ENCODE data around the gene RPS27. TPM values are rescaled to one million over a fixed set of nuclear protein-coding genes. Genes with fewer than 3 reads are reported as not detected.

The RPS27 gene
- total RNA-seq, 2 donors from 2014 or later = 1,937 to 3,992 TPM

DNA sequence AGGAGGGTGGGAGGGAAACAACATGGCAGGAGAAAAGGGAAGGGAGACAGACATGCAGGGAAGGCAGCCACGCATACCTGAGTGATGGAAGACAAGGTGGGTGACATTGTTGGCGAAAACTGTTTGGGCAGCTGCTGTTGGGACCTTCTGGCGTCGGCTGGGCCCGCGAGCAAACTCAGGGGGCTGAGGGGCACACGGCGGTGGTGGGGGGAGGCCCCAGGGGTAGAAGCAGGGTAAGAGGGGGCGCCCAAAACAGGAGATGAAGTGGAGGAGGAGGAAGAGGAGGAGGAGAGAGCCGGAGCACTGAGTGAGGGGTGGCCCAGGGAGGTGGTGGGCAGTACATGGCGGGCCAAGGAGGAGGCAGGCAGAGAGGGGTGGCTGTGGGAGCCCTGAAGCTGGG lies 39.4 kb upstream of the RPS27 start:
- 88% methylated on average over 11 of the region's 11 CpGs for WGBS
- H3K36me3 ChIP-seq = peaks cover 15 to 19% of the 10 kb centered on the region in 2 donors
- intact Hi-C loops (cut with DNase I) = no loop called here

DNA sequence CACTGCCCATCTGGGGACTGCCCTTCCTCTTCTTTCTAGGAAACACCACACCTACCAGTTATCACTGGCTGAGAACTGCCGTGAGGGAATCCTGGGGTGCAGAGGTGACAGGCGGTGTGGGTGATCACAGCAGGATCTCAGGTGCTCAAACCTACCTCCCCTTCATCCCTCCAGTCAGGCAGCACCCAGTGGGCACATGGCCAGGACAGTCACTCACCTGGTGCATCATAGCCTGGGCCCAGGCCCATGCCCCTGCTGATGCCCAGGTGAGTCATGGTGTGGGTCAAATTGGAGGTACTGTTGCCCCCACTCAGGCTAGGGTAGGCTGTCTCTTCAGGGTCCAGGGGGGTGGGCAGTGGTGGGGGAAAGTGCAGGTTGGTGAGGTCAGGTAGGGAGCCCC lies 38.8 kb upstream of the RPS27 start:
- DNase-seq (ENCODE audit: low spot score) = no peak
- WGBS = 87% methylated on average over 2 of the region's 2 CpGs
- intact Hi-C loops (cut with DNase I) = no loop called here
- H3K36me3 ChIP-seq = peaks cover 15 to 19% of the 10 kb centered on the region in 2 donors
- no peak overlapping the region for H3K27ac ChIP-seq
- no peaks in the 10 kb centered on the region for H3K9me3 ChIP-seq
- no peaks in the 10 kb centered on the region for H3K27me3 ChIP-seq (replicated peaks; ENCODE audit: insufficient read depth)
- no peak overlapping the region for H3K4me3 ChIP-seq
- TF ChIP-seq, protein P1, sequence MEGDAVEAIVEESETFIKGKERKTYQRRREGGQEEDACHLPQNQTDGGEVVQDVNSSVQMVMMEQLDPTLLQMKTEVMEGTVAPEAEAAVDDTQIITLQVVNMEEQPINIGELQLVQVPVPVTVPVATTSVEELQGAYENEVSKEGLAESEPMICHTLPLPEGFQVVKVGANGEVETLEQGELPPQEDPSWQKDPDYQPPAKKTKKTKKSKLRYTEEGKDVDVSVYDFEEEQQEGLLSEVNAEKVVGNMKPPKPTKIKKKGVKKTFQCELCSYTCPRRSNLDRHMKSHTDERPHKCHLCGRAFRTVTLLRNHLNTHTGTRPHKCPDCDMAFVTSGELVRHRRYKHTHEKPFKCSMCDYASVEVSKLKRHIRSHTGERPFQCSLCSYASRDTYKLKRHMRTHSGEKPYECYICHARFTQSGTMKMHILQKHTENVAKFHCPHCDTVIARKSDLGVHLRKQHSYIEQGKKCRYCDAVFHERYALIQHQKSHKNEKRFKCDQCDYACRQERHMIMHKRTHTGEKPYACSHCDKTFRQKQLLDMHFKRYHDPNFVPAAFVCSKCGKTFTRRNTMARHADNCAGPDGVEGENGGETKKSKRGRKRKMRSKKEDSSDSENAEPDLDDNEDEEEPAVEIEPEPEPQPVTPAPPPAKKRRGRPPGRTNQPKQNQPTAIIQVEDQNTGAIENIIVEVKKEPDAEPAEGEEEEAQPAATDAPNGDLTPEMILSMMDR (IDR thresholded peaks at IDR 0.05) = no peak
- TF ChIP-seq POLR2AphosphoS5 (IDR thresholded peaks at IDR 0.05) = no peak
- no peak for TF ChIP-seq POLR2A (IDR thresholded peaks at IDR 0.05)
- H3K4me1 ChIP-seq (replicated peaks) = no peaks in the 10 kb centered on the region

More for the DNA sequence above, 39.4 kb upstream of the RPS27 start:
- TF ChIP-seq POLR2A (IDR thresholded peaks at IDR 0.05) (no peak), POLR2AphosphoS5 (IDR thresholded peaks at IDR 0.05) (no peak)
- TF ChIP-seq, protein P1 (IDR thresholded peaks at IDR 0.05) = no peak
- Histone ChIP-seq H3K4me1 (replicated peaks) (no peaks in the 10 kb centered on the region), H3K9me3 (no peaks in the 10 kb centered on the region), H3K4me3 (no peak overlapping the region), H3K27ac (no peak overlapping the region), H3K27me3 (replicated peaks; ENCODE audit: insufficient read depth) (no peaks in the 10 kb centered on the region)
- no peak for DNase-seq (ENCODE audit: low spot score)

DNA sequence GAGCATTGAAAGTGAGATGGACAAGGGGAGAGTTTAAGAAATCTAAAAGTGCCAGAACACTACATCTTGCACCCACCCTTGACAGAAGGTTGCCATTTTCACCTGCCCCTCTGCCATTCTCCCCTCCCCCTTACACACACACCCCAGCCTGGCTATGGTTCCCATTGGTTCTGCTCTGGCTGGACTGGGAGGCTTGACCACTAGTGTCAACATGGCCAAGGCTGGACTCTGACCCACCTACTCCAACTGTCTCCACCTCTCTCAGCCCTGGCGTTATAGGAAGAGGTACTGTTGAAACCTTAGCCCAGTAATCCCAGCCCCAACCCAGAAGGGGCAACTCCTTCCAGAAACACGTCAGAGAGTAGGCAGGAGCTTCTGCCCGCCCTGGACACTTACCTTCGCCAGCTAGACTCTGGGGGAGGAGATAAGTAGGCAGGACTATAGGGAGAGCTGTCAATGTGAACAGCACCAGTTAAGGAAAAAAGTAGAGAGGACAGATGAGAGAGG lies 36.6 kb upstream of the RPS27 start:
- peaks cover 15 to 19% of the 10 kb centered on the region in 2 donors for H3K36me3 ChIP-seq
- H3K4me3 ChIP-seq = no peak overlapping the region
- TF ChIP-seq POLR2AphosphoS5 (IDR thresholded peaks at IDR 0.05) = no peak
- 70% methylated on average over 4 of the region's 4 CpGs for WGBS
- intact Hi-C loops (cut with DNase I) = no loop called here
- no peak for DNase-seq (ENCODE audit: low spot score)
- H3K9me3 ChIP-seq = no peaks in the 10 kb centered on the region
- H3K27ac ChIP-seq = no peak overlapping the region
- H3K4me1 ChIP-seq (replicated peaks) = no peaks in the 10 kb centered on the region
- no peaks in the 10 kb centered on the region for H3K27me3 ChIP-seq (replicated peaks; ENCODE audit: insufficient read depth)

DNA sequence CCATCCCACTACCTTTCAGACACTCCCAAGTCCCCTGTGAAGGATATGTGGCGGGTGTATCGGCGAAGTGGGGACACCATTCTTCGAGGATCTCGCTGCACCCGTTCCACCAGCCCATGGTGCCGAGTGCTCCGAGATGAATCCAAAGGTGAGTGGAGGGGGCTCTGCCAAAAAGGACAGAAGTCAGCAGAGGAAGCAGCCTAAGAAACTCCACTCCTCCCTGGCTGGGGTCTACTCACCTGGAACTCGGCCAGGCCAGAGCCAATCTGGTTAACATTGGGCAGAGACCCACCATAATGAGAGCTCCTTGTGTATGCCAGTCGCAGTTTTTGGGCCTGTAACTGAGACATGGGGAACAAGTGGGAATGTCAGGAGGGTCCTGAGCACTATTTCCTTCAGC lies 35.7 kb upstream of the RPS27 start:
- no peak for DNase-seq (ENCODE audit: low spot score)
- H3K36me3 ChIP-seq = peaks cover 15 to 19% of the 10 kb centered on the region in 2 donors
- no peaks in the 10 kb centered on the region for H3K4me1 ChIP-seq (replicated peaks)
- intact Hi-C loops (cut with DNase I) = no loop called here
- TF ChIP-seq POLR2AphosphoS5 (IDR thresholded peaks at IDR 0.05) (no peak), POLR2A (IDR thresholded peaks at IDR 0.05) (no peak)
- TF ChIP-seq, protein P1 (IDR thresholded peaks at IDR 0.05) = no peak
- H3K9me3 ChIP-seq = no peaks in the 10 kb centered on the region
- no peak overlapping the region for H3K4me3 ChIP-seq
- no peak overlapping the region for H3K27ac ChIP-seq
- 92% methylated on average over 10 of the region's 10 CpGs for WGBS
- H3K27me3 ChIP-seq (replicated peaks; ENCODE audit: insufficient read depth) = no peaks in the 10 kb centered on the region

DNA sequence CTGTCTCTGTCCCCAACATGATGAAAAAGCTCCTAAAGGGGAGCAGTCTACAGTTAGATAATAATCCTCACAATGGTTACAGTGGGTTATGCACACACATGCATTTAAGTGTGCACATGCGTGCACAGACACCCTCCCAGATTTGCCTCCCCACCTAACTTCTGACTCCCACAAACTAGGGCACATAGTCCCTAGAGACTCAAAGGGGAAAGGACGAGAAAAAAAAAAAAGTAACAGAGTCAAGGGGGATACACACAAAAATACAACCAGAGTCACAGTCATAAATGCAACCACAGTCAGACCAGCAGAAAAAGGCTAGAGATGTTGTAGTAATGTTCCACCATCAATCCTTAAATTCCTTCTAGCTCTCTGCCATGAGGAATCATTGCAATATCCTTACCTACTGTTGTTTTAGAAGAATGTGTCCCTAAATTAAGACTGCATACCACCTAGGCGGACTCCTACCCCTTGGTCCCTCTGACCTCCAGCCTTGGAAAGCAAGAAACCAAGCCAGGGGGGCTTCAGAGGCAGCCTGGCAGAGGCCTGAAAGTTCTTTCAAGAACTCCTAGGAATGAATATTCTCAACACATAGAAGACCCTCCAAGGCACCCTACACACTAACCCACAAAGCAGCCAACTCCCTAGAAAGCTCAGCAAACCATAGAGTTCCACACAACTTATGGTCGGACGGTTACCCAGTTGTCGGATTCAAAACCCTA lies 33.4 kb upstream of the RPS27 start:
- 27% methylated on average over 6 of the region's 6 CpGs for WGBS
- H3K27ac ChIP-seq = peak overlapping the region; percentile 96 to 97
- H3K4me3 ChIP-seq = peak overlapping the region; percentile 83 to 96
- DNase-seq (ENCODE audit: low spot score) = no peak
- intact Hi-C loops (cut with DNase I) = no loop called here
- H3K27me3 ChIP-seq (replicated peaks; ENCODE audit: insufficient read depth) = no peaks in the 10 kb centered on the region
- TF ChIP-seq POLR2AphosphoS5 (IDR thresholded peaks at IDR 0.05) (no peak), POLR2A (IDR thresholded peaks at IDR 0.05) (no peak)
- TF ChIP-seq, protein P1 (IDR thresholded peaks at IDR 0.05) = no peak
- no peaks in the 10 kb centered on the region for H3K4me1 ChIP-seq (replicated peaks)
- no peaks in the 10 kb centered on the region for H3K9me3 ChIP-seq
- peaks cover 5 to 7% of the 10 kb centered on the region in 2 donors for H3K36me3 ChIP-seq

Data from prostate gland (tissue), 2 donors.